GM21526 (cell line): ENCODE measurements around the gene TPPP3.

ENCODE experiments used
- ATAC-seq: cut with Tn5 transposase; IDR thresholded peaks from one replicate; pipeline ENCODE4 v1.9.1; 2021; ENCODE audit warnings: moderate library complexity; ENCODE audit not compliant: unreplicated experiment, low FRiP score

Gene TPPP3

DNA sequence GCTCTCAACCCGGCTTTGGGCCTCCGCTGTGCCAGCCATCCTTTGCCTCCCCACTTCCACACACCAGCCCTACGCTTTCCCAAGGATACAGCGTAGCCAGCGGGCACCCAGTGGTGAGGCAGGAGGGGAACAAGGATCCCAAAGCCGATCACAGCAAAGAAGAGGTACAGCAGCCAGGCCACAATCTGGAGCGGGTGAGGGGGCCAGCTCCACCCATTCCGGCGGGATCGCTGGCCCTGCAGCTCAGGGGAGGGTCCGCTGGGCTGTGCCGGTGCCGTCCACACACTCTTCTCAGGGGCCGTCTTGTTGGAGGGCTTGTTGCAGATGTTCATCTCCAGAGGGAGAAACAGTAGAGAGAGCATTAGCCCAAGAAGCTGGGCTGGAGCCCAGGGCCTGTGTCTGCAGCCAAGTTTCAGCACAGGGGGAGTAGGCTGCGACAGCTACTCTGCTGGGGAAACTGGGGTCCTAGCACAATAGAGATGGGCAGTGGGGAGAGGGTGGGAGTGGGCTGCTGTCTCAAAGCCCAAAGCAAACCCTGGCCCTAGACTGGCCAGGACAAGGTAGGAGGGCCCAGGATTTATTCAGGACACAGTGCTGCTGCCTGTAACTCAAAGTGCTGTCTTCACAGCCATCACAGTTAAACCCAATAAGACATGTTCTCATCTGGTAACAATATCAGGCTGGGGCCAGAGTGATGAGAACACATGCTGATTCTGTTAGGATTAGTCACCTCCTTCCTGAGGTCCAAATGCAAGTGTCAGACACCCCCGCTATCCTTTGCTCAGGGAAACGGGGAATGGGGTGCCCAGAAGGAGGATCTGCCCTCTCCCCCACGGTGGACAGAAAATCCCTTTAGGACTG, 13.0 kb upstream of the TPPP3 start:
- ATAC-seq, result no peak

DNA sequence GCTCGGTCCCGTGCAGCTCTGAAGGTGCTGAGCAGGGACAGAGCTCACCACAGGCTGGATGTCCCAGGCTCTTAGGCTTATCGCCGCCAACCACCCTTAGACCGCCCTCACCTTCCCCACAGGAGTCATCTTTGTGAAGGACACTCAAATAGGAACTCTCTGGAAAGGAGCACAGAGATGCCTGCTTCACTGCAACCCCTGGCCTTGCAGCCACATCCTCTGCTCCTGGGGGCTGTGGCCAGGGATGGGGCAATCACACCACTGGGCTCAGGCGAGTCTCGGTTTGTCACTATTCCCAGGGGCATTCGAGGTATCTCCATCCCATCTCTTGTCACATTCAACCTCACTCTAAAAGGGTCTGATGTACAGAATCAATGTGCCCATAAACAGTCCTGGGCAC, 12.0 kb upstream of the TPPP3 start:
- ATAC-seq, result no peak

DNA sequence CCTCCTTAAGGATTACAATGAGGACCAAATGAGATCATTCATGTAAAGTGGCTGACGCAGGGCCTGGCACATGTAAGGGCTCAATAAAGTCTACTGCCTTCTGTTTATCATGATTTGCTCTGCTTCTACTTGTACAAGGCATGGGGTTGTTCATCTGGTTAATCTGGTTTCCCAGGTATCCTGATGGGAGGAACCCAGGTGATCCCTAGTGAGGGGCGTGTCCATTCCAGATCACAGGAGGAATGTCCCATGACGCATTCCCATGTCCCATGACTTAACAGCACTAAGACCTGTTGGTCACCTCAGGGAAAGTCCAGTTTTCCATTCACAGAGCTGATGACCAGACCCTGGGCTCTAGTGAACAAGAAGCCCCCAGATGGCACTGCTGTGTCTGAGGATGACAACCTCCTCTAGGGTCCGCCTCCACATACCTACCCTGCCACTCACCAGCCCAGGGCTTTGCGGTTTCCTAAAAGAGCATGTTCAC, 11.5 kb upstream of the TPPP3 start:
- no peak for ATAC-seq

DNA sequence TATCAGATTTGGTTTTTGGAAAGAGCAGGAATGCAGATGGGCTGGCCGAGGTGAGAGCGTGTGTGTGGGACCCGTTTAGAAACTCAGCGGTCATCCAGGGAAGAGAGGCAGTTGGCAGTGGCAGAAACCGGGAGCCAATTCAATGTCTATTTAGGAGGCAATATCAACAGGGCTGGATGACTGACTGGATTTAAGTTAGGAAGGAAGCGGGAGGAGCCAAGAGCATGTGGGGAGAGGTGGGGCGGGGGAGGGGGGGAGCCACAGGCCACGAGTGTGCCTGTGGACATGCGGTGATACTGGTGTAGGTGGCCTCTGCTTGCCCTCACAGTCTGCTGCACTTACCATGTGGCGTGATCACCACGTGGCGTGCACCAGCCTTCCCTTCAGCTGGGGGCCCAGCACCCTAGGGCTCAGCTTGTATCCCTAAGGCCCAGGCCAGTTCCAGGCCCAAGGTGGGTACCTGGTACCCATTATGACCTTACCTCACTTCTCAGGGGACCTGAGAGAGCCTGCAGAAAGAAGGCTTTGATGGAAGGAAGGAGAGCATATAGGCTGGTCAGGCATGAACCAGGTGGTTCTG, 10.8 kb upstream of the TPPP3 start:
- ATAC-seq, result no peak

DNA sequence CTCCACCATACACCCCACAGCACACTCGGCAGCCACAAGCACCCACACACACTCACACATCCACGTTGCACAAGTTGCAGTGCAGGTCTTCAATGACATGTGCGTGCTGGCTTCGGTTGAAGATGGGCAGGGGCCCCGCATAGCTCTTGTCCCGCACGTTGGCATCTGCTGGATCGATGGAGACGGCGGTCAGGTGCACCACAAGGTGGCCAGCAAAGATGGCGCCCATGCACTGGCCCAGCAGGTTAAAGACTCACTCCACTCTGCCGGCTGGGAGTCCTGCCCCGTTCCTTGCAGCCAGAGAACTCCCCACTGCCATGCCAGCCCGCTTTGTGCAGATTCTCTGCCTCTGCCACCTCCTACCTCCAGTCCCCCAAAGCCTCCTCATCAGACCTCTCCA, 7.6 kb upstream of the TPPP3 start:
- no peak for ATAC-seq

DNA sequence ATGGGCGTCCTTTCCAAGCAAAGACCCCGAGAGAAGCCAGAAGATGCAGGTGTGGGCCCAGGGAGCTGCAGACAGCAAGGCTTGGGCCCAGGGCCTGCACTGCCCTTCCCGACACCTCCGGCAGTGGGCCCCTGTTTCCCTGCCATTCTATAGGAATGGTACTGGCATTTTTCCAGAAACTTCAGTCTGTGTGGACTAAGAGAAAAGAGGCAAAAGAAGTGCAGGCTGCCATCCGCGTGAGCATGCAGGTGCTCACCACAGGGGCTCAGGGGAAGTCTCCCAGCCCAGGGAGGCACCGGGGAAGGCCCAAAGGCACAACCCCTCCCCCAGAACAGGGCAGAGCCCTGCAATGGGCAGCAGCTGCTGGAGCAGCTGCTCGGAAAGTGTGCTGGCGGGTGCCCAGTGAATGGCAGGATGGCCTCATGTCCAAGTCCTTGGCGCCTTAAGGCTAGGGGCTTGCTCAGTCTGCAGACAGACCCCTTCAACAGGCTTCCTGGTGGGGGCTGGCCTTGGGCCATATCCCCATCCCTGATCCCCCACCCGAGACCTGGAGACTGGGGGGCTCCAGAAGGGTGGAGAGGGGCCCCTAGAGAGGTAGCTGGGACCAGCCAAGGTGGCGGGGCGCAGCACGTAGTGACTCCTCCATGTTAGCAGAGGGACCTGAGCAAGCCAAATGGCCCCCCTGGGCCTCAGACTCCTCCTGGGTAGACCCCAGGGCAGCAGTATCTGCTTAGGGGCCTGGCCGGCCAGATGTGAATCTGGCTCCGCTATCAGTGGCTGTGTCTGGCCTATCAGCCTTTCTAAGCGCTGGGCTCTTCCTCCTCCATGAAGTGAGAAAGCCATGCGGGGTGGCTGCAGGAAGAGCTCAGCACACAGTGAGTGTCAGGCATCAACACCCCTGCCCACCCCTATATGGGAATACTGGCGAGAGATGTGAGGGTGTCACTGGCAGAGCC, 6.7 kb upstream of the TPPP3 start:
- ATAC-seq, result no peak

DNA sequence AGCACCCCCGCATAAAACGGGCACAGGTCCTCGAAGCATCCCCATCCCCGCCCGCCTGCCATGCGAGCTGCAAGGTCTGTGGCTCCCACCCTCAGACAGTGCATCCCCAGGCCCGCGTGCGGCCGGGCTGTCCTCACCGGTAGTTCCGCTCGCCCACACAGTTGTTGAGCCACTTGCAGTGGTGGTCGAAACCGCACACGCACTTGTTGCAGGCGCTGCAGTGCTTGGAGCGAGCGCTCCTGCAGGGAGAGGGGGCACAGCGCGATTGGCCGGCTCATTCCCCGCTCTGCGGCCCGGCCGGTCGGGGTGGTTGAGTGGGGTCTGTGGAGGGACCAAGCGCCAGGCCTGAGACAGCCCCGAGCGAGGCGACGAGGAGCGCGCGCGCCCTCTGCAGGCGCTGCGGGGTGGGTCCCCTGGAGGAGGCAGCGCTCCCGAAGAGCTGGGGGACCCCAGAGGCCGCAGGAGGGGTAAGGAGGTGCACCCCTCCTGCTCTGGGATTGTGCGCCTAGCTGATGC, 6.0 kb upstream of the TPPP3 start:
- no peak for ATAC-seq

DNA sequence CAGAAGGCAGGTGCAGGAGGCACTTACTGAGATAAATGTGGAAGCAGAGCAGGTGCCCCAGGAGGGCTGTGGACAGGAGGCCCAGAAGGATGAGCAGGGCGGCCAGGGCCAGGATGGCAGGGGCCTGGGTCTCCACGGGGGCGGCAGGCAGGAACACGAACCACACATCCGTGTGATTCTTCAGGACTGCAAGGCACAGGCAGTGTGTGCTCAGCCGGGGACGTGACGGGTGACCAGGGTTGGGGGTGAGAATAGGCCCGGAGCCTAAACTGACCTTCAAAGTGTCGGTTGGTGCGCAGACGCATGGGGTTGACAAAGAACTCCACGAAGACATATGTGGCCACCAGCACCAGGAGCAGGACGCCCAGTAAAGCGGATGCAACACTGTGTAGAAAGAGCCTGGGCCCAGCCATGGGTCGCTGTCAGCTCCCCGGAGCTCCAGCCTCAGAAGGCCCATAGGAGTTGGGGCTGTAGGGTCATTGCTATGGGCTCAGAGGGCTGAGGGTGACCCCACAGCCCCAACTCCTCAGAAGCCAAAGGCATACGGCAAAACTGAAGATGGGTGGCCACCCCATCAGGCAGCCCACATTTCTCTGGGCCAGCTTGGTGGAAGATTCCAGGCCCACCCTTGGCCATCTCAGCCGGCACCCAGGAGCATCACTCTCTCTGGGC, 5.4 kb upstream of the TPPP3 start:
- ATAC-seq, result no peak

DNA sequence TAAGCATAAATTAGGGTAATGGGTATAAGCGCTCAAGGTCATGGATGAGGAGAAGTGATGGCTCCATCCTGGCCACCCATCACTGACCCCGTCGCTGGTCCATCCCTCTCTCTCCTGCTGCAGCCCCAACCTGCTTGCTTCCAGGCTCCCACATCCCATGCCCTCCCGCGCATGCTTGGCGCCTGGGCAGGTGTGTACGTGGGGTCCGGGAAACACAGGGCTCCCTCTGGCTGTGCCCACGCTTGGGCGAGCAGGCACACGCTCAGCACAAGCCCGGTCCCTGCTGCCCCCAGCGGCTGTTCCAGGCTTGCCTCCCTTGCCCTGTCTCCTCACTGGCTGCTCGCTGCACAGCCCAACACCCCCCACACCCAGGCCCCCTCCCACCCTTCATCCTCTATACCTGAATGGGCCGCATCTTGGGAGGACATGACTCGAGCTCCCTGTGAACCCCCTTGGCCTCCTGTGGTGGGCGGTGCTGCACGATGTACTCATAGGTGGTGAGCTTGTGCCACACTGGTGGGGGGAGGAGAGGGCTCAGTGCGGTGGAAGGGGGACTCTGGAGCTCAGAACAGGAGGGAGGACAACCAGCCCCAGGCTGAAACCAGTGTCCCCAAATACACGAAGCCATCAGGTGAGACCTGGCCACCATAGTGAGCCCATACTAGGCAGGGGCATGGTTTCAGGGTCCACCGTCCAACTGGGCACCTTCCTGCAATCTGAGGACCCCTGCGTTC, 4.7 kb upstream of the TPPP3 start:
- no peak for ATAC-seq

DNA sequence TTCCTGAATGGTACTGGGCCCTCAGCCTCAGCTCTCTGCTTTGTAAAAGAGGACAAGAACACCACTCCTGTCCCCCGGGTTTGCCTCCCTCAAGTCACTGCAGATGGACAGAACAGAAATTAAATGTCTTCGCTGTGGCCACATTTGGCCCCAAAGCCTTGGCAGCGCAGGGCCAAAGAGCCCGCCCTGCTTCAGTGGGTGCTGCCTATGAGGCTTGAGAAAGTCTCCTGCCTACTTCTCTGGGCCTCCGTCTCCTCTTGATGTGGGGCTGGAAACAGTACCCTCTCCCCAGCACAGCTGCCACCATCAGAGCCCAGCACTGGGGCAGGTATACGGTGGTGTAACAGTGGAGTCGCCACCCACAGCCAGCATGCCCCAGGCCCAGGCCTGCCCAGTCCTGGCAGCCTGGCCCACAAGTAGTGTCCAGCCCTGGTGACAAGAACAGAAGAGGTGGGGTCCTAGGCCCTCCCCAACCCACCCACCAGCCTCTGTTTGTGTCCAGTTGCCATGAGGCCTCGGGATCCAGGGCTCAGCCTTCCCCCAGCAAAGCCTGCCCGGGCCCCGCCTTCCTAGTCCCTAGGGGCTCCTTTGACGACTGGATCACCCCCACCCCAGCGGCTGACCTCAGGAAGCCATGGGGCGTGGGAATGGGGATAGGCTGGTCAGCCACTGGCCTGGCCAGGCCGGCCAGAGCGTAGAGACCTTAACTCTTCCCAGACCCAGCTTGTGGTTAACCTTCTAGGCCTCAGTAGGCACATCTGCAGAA, 3.9 kb upstream of the TPPP3 start:
- ATAC-seq, result no peak

DNA sequence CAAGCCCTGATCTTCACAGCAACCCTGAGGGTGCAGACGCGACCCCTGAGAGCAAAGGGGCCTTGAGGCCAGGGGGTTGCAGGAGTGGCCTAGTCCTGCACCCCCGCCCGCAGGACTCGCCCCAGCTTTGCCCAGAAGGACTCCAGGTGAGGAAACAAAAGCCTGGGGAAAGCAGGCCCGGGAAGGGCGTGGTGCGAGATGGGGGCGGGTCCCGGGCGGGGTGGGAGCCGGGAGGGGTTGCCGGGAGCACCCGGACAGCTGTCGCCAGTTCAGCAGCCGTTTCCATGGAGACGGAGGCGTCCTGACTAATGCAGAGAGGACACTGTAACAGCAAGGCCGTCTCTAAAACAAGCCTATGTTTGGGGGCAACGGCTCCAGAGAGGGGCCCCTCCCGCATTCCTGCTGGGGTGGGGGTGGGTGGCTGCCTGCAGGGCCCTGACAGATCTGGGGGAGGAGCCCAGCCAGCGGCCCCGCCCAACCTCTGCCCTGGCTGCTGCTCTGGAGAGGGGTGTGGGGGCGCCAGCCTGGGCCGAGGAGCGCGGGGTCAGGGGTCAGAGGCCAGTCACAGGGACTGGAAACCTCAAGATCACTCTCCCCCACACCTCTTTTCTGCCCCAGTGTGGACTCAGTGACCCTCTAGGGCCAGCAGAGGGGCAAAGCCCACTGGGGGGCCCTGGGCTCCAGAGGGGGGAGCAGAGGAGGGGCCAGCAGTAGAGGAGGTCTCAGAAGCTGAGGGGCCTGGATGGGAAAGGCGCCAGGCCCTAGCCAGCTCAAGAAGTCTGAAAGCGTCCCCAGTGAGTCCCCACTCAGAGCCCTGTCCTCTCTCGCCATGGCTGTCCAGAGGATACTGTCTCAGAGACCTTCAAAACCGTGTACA, 3.1 kb upstream of the TPPP3 start:
- no peak for ATAC-seq

DNA sequence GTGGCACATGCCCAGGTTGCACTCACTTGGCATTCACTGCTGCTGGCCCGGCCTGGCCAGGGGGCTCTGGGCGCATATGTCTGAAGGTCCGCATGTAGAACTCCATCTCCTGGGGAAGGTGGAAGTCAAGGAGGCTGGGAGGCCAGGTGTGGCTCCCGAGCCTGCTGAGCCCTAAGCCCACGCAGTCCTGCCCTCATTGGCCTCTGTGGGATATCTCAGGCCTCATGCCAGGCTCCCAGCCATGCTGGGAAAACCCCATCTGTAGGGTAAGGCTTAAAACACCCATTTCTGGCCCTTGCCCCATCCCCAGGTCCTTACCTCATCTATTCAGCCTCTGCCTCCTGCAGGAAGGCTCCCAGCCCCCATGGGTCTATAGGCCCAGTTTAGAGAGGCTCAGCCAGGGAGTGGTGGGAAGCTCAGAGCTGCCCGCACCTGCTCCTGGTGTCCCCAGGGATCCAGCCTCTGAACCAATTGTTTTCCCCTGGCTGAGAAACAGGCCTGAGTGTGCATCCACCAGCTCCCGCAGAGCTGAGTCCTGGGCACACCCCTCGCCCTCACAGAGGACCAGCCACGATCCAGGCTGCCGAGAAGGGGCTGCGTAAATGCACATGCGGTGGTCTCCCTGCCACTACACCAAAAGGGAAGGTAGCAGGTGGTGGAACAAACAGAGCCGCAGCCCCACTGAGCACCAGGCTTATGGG, 2.3 kb upstream of the TPPP3 start:
- no peak for ATAC-seq

DNA sequence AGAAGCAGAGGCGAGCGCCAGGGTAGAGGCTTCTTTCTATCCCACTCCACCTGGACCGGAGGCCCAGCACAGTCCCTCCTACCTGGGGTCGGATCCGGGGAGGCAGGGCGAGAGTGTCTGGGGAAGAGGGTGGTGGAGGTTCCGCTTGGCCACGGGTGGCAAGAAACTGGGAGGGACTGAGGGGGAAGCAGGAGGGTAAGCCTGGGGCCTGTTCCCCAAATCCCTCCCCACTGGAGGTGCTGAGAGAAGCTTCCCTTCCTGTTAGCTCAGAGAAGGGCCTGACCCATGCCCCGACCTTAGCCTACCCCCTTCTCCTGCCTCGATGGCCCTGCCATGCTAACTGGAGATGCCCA, 1.8 kb upstream of the TPPP3 start:
- ATAC-seq, result no peak

DNA sequence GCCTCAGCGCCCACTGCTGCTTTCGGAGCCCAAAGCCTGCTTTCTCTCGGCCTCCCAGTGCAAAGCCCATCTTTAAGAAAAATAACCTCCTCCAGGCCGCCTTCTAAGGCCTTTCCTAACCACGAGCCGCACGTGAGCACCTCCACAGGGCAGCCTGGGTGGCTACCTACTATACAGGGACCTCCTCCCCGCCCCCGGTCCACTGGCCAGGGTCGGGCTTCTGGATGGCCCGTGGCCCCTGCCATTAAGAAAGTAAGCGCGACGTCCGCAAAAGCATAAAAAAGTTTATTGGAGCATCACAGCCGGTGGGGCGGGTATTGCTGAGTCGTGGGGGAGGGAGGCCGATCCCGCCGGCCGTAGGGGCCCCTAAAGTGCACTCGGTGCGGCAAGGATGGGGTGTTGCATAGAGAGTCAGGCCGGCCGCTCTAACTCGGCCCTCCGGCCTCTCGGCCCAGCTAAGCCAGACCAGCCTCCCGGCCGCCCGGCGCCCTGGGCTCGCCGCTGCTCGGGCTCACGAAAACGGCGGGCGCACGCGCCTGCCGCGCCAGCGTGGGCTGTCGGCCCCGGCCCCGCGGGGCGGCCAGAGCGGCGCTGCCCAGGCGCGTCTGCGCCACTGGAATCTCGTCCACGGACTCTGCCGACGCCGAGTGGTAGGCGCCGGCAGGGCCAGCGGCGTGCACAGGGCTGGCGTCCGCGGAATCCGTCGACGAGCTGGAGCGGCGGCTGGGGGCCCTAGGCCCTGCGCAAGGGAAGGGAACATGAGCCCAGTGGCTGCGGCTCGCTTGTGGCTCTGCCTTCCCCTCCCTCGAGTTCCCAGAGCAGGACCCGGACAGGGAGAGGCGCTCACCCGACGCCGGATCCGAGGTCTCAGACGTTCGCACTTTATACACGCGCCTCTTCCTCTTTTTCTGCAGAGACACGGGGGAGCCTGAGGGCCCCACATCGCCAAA, 1.1 kb upstream of the TPPP3 start:
- no peak for ATAC-seq

DNA sequence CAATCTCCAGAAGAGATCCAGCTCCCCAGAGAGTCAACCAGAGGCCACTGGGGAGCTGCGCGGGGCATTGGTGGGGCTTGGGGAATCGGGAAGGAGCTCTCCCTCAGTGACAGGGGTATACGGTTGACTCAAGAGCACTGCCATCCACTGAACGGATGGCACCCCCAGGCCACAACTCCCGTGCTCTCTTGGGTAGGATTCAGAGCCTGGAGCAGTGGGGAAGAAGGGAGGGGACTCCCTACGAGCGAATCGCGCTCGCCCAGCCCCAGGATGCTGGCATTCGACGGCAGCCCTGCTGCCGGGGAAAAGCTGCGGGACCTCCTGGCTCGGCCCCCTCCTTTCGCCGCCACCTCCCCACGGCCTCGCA, 473 bp upstream of the TPPP3 start:
- ATAC-seq, result no peak

DNA sequence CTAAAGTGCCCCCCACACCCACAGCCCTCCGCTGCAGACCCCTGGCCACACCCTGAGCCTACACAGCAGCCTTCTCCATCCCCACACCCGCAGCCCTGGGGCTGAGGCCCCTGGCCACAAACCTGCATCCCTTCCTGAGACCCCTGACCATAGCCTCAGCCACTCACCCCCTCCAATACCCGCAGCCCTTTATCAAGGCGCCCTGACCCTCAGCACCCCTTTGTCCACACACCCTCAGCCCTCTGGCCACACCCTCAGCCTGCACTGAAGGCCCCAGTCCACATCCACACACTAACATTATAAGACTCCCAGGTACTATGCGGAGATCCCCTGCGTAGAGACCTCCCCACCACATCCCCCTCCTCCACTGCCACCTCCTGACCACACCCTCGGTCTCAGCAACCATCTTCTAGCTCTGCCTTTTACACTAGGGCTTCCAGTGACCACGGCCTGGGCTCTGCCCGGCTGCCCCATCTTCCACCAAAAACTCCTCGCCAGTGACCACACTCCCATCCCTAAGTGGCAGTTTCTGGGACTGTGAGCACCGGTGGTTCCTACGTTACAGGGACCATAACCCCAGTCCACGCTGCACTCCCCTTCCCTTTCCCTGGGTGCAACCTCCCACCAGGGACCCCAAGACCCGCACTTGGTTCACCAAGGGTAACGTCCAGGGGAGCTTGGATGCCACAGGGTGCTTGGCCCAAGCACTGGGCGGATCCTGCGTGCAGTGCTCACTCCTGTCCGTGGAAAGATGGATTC, 818 bp downstream of the TPPP3 start:
- ATAC-seq, result no peak
